GM20000 (cell line): Measurements from ENCODE around the gene INSR.
"Not testable (repeated sequence)": the region's sequence is repeated elsewhere in the genome, so short reads cannot be mapped to it uniquely, and the experiment has no call there.

Source experiments
- DNase-seq: peaks from one replicate; pipeline ENCODE4 v3.0.0; 2012; ENCODE audit warnings: low spot score
- CTCF ChIP-seq: IDR thresholded peaks from 2 replicates; pipeline ENCODE4 v1.5.1; 2012; ENCODE audit warnings: mild to moderate bottlenecking, control low read depth; ENCODE audit errors: extremely low read depth, missing control alignments

Gene INSR

GRCh38 chr19:7216373-7216902 lies 77.8 kb downstream of the INSR start:
- no peak for TF ChIP-seq CTCF
- DNase-seq, result peak; percentile 66

GRCh38 chr19:7215176-7215575 lies 79.0 kb downstream of the INSR start:
- TF ChIP-seq CTCF, result no peak
- no peak for DNase-seq

- DNase-seq, result no peak
- no peak for TF ChIP-seq CTCF
These were observed 79.7 kb downstream of the INSR start for GRCh38 chr19:7214324-7215089.

- TF ChIP-seq CTCF, result no peak
- no peak for DNase-seq
These were observed 80.4 kb downstream of the INSR start for GRCh38 chr19:7213628-7214323.

GRCh38 chr19:7211191-7211951 lies 82.8 kb downstream of the INSR start:
- TF ChIP-seq CTCF, result no peak
- no peak for DNase-seq

- DNase-seq, result no peak
- TF ChIP-seq CTCF, result no peak
These were observed 83.9 kb downstream of the INSR start for GRCh38 chr19:7210359-7210758.

- not testable (repeated sequence) for DNase-seq
These were observed 84.5 kb downstream of the INSR start for GRCh38 chr19:7209597-7210325.

- not testable (repeated sequence) for DNase-seq
These were observed 85.2 kb downstream of the INSR start for GRCh38 chr19:7209036-7209435.
